Stimulated activated CD4-positive, alpha-beta T cell treated with anti-CD3 and anti-CD28 coated beads, TNF-alpha, amount 100 ng/mL, for 24 hours (primary cell): Measurements from ENCODE around the gene SH2D2A.
A peak's percentile ranks its signal among the peaks of the same experiment; 100 is the strongest.
"Not testable (repeated sequence)": the region's sequence is repeated elsewhere in the genome, so short reads cannot be mapped to it uniquely, and the experiment has no call there.

Experiments used
- DNase-seq, 3 experiments: peaks; one replicate each; pipeline ENCODE4 v3.0.0-alpha.2; 2020; ENCODE audit warnings: low read depth in 3 of 3

The SH2D2A gene

GRCh38 chr1:156768610-156769295 lies 47.9 kb downstream of the SH2D2A start:
- DNase-seq: no peak

GRCh38 chr1:156767879-156768604 lies 48.6 kb downstream of the SH2D2A start:
- DNase-seq: no peak

- DNase-seq: peak; percentile 90 to 96 (median 96)
These were observed 49.4 kb downstream of the SH2D2A start, which contains the start of gene PRCC for GRCh38 chr1:156767101-156767878. PRCC (plus strand) TSS chr1:156767535; CDS start chr1:156767772, 237 bp downstream.

GRCh38 chr1:156766298-156767100 lies 50.1 kb downstream of the SH2D2A start:
- no peak for DNase-seq

- DNase-seq: no peak
These were observed 51.0 kb downstream of the SH2D2A start for GRCh38 chr1:156765666-156766065.

- DNase-seq: not testable (repeated sequence)
These were observed 51.5 kb downstream of the SH2D2A start for GRCh38 chr1:156765136-156765535.

- no peak for DNase-seq
These were observed 55.9 kb downstream of the SH2D2A start for GRCh38 chr1:156760796-156761104.

- no peak for DNase-seq
These were observed 56.4 kb downstream of the SH2D2A start for GRCh38 chr1:156760092-156760795.

- DNase-seq: not testable (repeated sequence)
These were observed 58.9 kb downstream of the SH2D2A start for GRCh38 chr1:156757572-156758253.

GRCh38 chr1:156756355-156756754 lies 60.3 kb downstream of the SH2D2A start:
- no peak for DNase-seq
